Stimulated activated naive CD4-positive, alpha-beta T cell (primary cell): ENCODE measurements around the gene BEX5.
"Not testable (repeated sequence)": the region's sequence is repeated elsewhere in the genome, so short reads cannot be mapped to it uniquely, and the experiment has no call there.

Experiments used
- DNase-seq, 6 experiments: peaks; one replicate each; lab custom pipeline; 2025; lab: John Stamatoyannopoulos, UW

BEX5 gene

GRCh38 chrX:102155806-102156179, at the start of gene BEX5:
Gene BEX5, minus strand, starts transcription at chrX:102155977. Its CDS starts 1,712 bp downstream, at chrX:102154265.
- DNase-seq, result peak; percentile 50 to 66 (median 62)

GRCh38 chrX:102185967-102186720, 30.4 kb upstream of the BEX5 start:
- DNase-seq, result no peak

- DNase-seq, result peak; percentile 1 to 48 (median 22)
Observed at GRCh38 chrX:102154900-102155805, 624 bp downstream of the BEX5 start.

GRCh38 chrX:102154218-102154860, 1.4 kb downstream of the BEX5 start:
- peak in 4 of 6 experiments; percentile 1 to 48 (median 10) for DNase-seq

- DNase-seq, result not testable (repeated sequence)
Observed at GRCh38 chrX:102142274-102142673, 13.5 kb downstream of the BEX5 start, which contains the start of gene TCEAL6. Gene TCEAL6, minus strand, starts transcription at chrX:102142481.

- not testable (repeated sequence) for DNase-seq
Observed at GRCh38 chrX:102141631-102142030, 14.1 kb downstream of the BEX5 start.

- DNase-seq, result not testable (repeated sequence)
Observed at GRCh38 chrX:102140876-102141275, 14.9 kb downstream of the BEX5 start.

- DNase-seq, result no peak
Observed at GRCh38 chrX:102138064-102138463, 17.7 kb downstream of the BEX5 start.

GRCh38 chrX:102129473-102129872, 26.3 kb downstream of the BEX5 start:
- no peak for DNase-seq

- no peak for DNase-seq
Observed at GRCh38 chrX:102126863-102127262, 28.9 kb downstream of the BEX5 start.

GRCh38 chrX:102126080-102126818, 29.5 kb downstream of the BEX5 start:
- DNase-seq, result not testable (repeated sequence)

GRCh38 chrX:102125436-102125835, 30.3 kb downstream of the BEX5 start, which contains the start of gene TCEAL2:
Gene TCEAL2, plus strand, starts transcription at chrX:102125679. Its CDS starts 1,152 bp downstream, at chrX:102126831.
- not testable (repeated sequence) for DNase-seq

GRCh38 chrX:102125014-102125413, 30.8 kb downstream of the BEX5 start:
- DNase-seq, result not testable (repeated sequence)

- no peak for DNase-seq
Observed at GRCh38 chrX:102115748-102116147, 40.0 kb downstream of the BEX5 start.

- DNase-seq, result no peak
Observed at GRCh38 chrX:102113367-102113766, 42.4 kb downstream of the BEX5 start.
